HG03103 (cell line): Measurements from ENCODE around the gene PSENEN.
A peak's percentile ranks its signal among the peaks of the same experiment; 100 is the strongest.
"Not testable (repeated sequence)": the region's sequence is repeated elsewhere in the genome, so short reads cannot be mapped to it uniquely, and the experiment has no call there.

Experiments
- ATAC-seq: cut with Tn5 transposase; IDR thresholded peaks from one replicate; pipeline ENCODE4 v1.9.1; 2021; ENCODE audit warnings: low read depth; ENCODE audit not compliant: unreplicated experiment

Gene PSENEN

GRCh38 chr19:35768082-35768421 is 22.6 kb downstream of the PSENEN start:
- no peak for ATAC-seq

DNA sequence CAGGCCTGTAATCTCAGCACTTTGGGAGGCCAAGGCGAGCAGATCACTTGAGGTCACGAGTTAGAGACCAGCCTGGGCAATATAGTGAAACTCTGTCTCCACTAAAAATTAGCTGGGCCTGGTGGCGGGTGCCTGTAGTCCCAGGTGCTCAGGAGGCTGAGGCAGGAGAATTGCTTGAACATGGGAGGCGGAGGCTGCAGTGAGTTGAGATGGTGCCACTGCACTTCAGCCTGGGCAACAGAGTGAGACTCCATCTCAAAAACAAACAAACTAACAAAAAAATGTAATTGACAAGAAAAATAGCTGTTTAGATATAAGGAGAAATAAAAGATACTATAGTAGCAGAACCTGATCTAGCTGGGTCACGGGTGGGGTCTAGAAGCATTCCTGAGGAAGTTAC is 26.9 kb downstream of the PSENEN start:
- not testable (repeated sequence) for ATAC-seq

DNA sequence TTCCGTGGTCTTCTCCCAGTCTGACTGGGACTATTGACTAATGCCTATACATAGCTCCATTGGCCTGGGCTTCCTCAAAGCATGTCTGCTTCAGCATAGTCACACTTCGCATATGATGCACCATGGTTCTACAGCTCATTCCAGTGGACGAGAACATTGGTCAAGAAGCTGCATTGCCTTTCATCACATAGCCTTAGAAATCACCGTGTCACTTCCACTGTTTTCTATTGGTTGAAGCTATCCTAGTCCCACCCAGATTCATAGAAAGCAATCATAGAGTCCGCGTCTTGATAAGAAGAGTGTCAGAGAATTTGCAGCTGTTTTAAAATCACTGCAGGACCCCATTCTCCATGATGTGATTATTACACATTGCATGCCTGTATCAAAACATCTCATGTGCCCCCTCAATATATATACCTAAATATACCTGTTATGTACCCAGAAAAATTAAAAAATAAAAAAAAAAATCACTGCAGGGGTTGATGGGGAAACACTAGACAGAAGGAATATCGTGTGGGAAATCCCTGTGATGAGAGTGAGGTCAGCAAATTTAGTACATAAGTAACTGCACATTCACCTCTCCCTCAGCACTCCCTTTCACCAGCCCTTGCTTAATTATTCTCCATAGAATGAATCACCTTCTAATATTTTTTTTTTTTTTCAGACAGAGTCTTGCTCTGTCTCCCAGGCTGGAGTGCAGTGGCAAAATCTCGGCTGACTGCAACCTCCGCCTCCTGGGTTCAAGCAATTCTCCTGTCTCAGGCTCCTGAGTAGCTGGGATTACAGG is 27.8 kb downstream of the PSENEN start:
- no peak for ATAC-seq

DNA sequence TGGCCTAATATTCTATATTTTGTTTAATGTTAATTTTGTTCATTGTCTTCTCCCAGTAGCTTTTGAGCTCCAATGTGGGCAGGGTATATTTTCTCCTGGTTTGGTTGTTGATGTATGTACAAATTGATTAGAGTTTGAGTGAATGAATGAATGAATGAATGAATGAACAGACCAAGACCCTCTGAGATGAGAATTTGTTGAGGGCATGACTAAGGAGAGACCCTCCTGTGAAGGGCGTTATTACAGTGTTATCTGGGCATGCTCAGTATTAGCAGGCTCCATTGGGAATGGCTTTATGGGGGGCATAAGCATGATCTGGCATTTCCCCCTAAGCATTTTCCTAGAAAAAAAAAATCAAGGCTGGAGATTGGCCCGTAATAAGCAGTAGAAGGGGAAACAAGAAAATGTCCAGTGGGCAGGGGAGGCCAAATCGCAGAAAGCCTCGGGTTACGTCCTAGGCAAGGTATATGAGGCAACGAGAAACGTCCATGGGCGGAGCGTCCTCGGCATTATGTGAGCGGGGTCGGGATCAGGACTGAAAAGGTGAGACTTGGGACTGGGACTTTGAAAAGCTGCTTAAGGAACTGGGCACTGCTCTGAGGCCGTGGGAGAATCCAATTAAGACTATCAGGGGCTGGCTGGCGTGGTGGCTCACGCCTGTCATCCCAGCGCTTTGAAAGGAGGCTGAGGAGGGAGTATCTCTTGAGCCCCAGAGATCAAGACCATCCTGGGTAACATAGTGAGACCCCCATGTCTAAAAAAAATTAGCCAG is 29.0 kb downstream of the PSENEN start:
- no peak for ATAC-seq

DNA sequence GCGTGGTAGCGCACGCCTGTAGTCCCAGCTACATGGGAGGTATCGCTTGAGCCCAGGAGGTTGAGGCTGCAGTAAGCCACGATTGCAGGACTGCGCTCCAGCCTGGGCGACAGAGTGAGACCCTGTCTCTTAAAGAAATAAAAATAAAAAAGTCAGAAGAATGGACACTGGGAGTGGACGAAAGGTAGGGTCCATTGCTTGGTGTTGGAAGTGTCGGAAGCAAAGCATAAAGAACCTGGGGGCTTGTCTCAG is 29.5 kb downstream of the PSENEN start:
- ATAC-seq = no peak

DNA sequence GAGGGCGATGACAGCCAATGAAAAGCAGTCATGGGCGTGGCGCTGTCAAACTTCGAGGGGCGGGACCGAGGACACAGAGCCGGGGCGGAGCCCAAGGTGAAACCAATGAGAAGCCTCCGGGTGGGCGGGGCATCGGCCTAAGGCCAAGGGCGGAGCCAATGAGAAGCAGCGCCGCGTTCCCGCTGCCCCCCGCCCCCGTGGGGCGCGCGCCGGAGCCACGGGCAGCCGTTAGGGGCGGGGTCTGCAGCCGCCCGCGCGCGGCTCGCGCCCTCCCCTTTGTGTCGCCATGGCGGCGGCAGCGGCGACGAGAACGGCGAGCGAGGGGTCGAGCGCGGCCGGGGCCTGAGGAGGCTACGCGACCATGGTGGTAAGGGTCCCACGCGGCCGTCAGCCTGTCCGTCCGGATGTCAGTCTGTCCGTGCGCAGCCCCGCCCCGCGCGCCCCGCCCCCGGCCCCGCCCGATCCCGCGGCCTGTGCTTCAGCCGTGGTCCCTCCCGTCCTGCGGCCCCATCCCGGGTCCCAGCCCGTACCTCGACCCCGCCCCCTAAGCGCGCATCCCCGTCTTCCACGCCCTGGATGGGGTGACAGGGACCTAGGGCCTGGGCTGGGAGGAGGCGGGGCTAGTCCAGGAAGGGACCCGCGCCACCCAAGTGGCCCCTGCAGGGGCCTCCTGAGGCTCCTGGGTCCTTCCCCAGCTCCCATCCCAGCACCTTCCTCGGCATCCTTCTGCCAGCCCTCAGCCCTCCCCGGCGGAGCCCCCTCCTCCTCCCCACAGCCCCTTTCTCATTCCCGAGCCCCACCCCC is 30.0 kb downstream of the PSENEN start, which contains the start of gene ARHGAP33:
Gene ARHGAP33 (plus strand): TSS at position 267 of the 804 bp plus-strand sequence. CDS start 95 bp downstream, at position 362.
- ATAC-seq = peak; percentile 80

- no peak for ATAC-seq
Observed at GRCh38 chr19:35776102-35776788, 30.8 kb downstream of the PSENEN start.

- ATAC-seq = no peak
Observed at GRCh38 chr19:35777086-35777841, 31.8 kb downstream of the PSENEN start.

DNA sequence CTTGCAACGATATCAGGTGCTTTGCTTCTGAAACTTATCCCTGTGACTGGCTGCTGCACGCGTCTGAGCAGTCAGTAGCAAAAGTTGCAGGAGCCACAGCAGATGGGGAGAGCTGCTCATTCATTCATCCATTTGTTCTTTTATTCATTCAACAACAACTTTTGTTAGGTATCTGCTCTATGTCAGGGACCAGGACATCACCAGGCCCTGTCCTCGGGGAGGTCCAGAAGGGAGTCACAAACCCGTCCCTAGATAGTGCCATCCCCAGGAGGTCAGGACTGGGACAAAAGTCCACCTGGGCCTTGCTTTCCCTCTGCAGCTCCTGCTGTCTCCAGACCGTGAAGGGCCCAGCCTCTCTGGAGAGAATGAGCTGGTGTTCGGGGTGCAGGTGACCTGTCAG is 32.5 kb downstream of the PSENEN start:
- ATAC-seq = no peak

- no peak for ATAC-seq
Observed at GRCh38 chr19:35779033-35779432, 33.6 kb downstream of the PSENEN start.

GRCh38 chr19:35780058-35780457 is 34.6 kb downstream of the PSENEN start:
- ATAC-seq = no peak

DNA sequence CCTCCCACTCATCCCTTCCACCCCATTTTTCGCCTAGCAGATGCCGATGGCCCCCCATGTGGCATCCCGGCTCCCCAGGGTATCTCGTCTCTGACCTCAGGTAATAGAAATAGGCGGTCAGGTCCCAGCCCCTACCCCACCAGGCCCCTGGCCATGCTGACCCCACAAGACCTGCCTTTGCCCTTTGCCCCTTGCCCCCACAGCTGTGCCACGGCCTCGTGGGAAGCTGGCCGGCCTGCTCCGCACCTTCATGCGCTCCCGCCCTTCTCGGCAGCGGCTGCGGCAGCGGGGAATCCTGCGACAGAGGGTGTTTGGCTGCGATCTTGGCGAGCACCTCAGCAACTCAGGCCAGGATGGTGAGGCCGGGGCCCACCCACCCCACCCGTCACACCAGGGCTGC is 35.3 kb downstream of the PSENEN start:
- ATAC-seq = no peak

- ATAC-seq = no peak
Observed at GRCh38 chr19:35781650-35782049, 36.2 kb downstream of the PSENEN start.

- no peak for ATAC-seq
Observed at GRCh38 chr19:35782589-35782988, 37.1 kb downstream of the PSENEN start.

- ATAC-seq = no peak
Observed at GRCh38 chr19:35783469-35784434, 38.3 kb downstream of the PSENEN start.

DNA sequence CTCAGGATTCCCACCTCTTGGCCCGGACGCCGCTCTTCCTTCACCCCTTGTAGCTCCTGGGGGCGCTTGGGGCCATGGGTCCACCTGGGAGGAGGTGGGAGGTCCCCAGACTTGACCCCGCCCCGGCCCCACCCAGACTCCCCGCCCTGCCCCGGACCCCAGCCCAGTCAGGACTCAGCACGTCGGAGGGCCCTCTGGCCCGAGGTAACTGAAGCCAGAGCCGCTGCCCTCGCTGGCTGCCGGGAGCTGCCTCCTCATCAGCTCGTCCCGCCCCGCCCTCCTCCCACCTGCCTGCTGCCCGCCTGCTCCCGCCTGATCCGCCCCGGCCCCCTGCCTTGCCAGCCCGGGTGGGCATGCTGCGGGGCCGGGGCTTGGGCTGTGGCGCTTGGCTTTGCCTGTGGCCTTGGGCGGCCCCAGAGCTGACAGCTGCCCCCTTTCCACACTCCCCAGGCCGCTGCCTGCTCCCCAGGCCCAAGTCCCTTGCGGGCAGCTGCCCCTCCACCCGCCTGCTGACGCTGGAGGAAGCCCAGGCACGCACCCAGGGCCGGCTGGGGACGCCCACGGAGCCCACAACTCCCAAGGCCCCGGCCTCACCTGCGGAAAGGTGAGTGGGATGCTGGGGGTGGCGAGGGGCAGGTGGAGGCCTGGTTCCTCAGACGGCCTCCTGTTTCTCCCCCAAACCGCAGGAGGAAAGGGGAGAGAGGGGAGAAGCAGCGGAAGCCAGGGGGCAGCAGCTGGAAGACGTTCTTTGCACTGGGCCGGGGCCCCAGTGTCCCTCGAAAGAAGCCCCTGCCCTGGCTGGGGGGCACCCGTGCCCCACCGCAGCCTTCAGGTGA is 39.3 kb downstream of the PSENEN start:
- no peak for ATAC-seq

DNA sequence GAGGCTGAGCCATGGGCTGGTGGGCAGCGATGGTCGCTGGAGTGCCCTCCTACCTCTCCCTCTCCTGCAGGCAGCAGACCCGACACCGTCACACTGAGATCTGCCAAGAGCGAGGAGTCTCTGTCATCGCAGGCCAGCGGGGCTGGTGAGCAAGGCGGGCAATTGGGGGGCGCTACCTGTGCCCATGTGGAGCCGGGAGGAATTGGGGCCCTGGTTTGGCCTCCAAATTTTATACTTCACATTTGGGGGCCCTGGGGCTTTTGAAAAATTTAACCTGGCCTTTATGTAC is 39.8 kb downstream of the PSENEN start:
- ATAC-seq = no peak
